C4-2B (cell line): ENCODE measurements around the gene TSPAN15.

Source experiments
- CTCF ChIP-seq: fragments of 450-650 bp; conservative IDR thresholded peaks from 2 replicates; pipeline ENCODE4 v1.5.1; 2017; ENCODE audit warnings: mild to moderate bottlenecking
- ZFX ChIP-seq: fragments of 450-650 bp; IDR thresholded peaks from 2 replicates; pipeline ENCODE4 v1.6.1; 2017

GRCh38 chr10:69497231-69497561, 45.9 kb downstream of the TSPAN15 start:
- TF ChIP-seq CTCF (no peak), ZFX (no peak)
